B cell (primary cell): ENCODE results near the gene WDR12.

Experiments
- EZH2 ChIP-seq: IDR thresholded peaks from 2 replicates; pipeline ENCODE4 v1.6.1; 2012; ENCODE audit warnings: borderline replicate concordance, low read depth, mild to moderate bottlenecking, moderate library complexity, low read length; ENCODE audit not compliant: insufficient read depth, poor library complexity, severe bottlenecking
- TF ChIP-seq, protein P1 (sequence below): fragments of 200-600 bp; IDR thresholded peaks from one replicate; pipeline ENCODE4 v1.8.0; 2022; ENCODE audit warnings: antibody characterized with exemption, mild to moderate bottlenecking

DNA sequence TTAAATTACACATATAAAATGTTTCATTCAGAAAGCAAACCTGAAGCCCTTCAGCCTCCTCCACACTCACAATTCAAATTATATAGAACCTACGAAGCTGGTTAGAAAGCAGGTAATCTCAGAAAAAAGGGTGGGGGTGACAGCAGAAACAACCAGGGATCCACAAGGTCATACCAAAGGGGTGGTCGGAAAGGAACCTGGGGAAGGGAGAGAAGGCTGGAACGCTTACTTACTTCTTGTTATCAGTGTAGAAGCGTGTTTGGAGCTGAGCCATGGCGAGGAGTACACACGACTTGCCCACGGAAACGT, 316 bp downstream of the WDR12 start:
- TF ChIP-seq, protein P1, sequence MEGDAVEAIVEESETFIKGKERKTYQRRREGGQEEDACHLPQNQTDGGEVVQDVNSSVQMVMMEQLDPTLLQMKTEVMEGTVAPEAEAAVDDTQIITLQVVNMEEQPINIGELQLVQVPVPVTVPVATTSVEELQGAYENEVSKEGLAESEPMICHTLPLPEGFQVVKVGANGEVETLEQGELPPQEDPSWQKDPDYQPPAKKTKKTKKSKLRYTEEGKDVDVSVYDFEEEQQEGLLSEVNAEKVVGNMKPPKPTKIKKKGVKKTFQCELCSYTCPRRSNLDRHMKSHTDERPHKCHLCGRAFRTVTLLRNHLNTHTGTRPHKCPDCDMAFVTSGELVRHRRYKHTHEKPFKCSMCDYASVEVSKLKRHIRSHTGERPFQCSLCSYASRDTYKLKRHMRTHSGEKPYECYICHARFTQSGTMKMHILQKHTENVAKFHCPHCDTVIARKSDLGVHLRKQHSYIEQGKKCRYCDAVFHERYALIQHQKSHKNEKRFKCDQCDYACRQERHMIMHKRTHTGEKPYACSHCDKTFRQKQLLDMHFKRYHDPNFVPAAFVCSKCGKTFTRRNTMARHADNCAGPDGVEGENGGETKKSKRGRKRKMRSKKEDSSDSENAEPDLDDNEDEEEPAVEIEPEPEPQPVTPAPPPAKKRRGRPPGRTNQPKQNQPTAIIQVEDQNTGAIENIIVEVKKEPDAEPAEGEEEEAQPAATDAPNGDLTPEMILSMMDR: no peak
- no peak for TF ChIP-seq EZH2
